H9 (cell line): ENCODE results near the gene RC3H1. TPM values are rescaled to one million over a fixed set of nuclear protein-coding genes. Genes with fewer than 3 reads are reported as not detected.

Experiments used
- DNase-seq: peaks from one replicate; pipeline ENCODE4 v3.0.0-alpha.2; 2017
- H2AFZ ChIP-seq: one replicate; pipeline ENCODE4 v1.6.1; 2013; ENCODE audit warnings: mild to moderate bottlenecking, low read length, control low read depth, moderate library complexity
- H2AK5ac ChIP-seq: 2 replicates; pipeline ENCODE4 v1.6.1; 2013; ENCODE audit warnings: low read length, control low read depth, mixed read lengths; ENCODE audit not compliant: insufficient read length
- H2BK120ac ChIP-seq: one replicate; pipeline ENCODE4 v1.6.1; 2013; ENCODE audit warnings: low read depth, mild to moderate bottlenecking, low read length, control low read depth, inconsistent platforms; ENCODE audit not compliant: poor library complexity, severe bottlenecking
- H2BK12ac ChIP-seq: 2 replicates; pipeline ENCODE4 v1.6.1; 2013; ENCODE audit warnings: low read length, control low read depth, mixed read lengths, low read depth; ENCODE audit not compliant: insufficient read length
- H2BK15ac ChIP-seq: 2 replicates; pipeline ENCODE4 v1.6.1; 2013; ENCODE audit warnings: low read depth, low read length, control low read depth
- H2BK20ac ChIP-seq: one replicate; pipeline ENCODE4 v1.6.1; 2013; ENCODE audit warnings: low read depth, mild to moderate bottlenecking, low read length, control low read depth, inconsistent platforms; ENCODE audit not compliant: poor library complexity, severe bottlenecking
- H2BK5ac ChIP-seq: 2 replicates; pipeline ENCODE4 v1.6.1; 2013; ENCODE audit warnings: low read length, control low read depth, mixed read lengths; ENCODE audit not compliant: insufficient read length
- H3K14ac ChIP-seq: 2 replicates; pipeline ENCODE4 v1.6.1; 2013; ENCODE audit warnings: low read length, control low read depth; ENCODE audit not compliant: insufficient read depth
- H3K18ac ChIP-seq: 2 replicates; pipeline ENCODE4 v1.6.1; 2013; ENCODE audit warnings: low read depth, mild to moderate bottlenecking, mixed read lengths, low read length, control low read depth; ENCODE audit not compliant: insufficient read length
- H3K23ac ChIP-seq: 2 replicates; pipeline ENCODE4 v1.6.1; 2013; ENCODE audit warnings: low read length, control low read depth, mixed read lengths, low read depth; ENCODE audit not compliant: insufficient read length
- H3K23me2 ChIP-seq: 2 replicates; pipeline ENCODE4 v1.6.1; 2013; ENCODE audit warnings: low read depth, mild to moderate bottlenecking, mixed read lengths, low read length, control low read depth; ENCODE audit not compliant: insufficient read length, poor library complexity, severe bottlenecking
- H3K27ac ChIP-seq: 2 replicates; pipeline ENCODE4 v1.5.1; 2013; ENCODE audit warnings: low read length, control low read depth, mixed read lengths, low read depth; ENCODE audit not compliant: insufficient read length
- H3K27me3 ChIP-seq: 2 replicates; pipeline ENCODE4 v1.6.1; 2013; ENCODE audit warnings: low read length, control low read depth, inconsistent platforms; ENCODE audit not compliant: insufficient read depth
- H3K4ac ChIP-seq: 2 replicates; pipeline ENCODE4 v1.6.1; 2013; ENCODE audit warnings: low read depth, mild to moderate bottlenecking, control low read depth, inconsistent platforms, low read length, moderate library complexity
- H3K4me1 ChIP-seq: 2 replicates; pipeline ENCODE4 v1.6.1; 2013; ENCODE audit warnings: low read length, control low read depth, inconsistent platforms; ENCODE audit not compliant: insufficient read depth
- H3K4me2 ChIP-seq: 2 replicates; pipeline ENCODE4 v1.6.1; 2013; ENCODE audit warnings: low read length, control low read depth, mixed read lengths; ENCODE audit not compliant: insufficient read length, insufficient read depth
- H3K56ac ChIP-seq: 2 replicates; pipeline ENCODE4 v1.6.1; 2013; ENCODE audit warnings: low read depth, mild to moderate bottlenecking, mixed read lengths, low read length, control low read depth; ENCODE audit not compliant: insufficient read length
- H3K79me1 ChIP-seq: 2 replicates; pipeline ENCODE4 v1.6.1; 2013; ENCODE audit warnings: low read depth, mild to moderate bottlenecking, moderate library complexity, low read length, control low read depth, inconsistent platforms; ENCODE audit not compliant: insufficient read depth, poor library complexity, severe bottlenecking
- H3K79me2 ChIP-seq: 2 replicates; pipeline ENCODE4 v1.6.1; 2013; ENCODE audit warnings: low read length, control low read depth, inconsistent platforms; ENCODE audit not compliant: insufficient read depth
- H3K9ac ChIP-seq: 2 replicates; pipeline ENCODE4 v1.6.1; 2013; ENCODE audit warnings: low read length, control low read depth, mixed read lengths; ENCODE audit not compliant: insufficient read length; ENCODE audit errors: extremely low read depth
- H3K9me3 ChIP-seq: one replicate; pipeline ENCODE4 v1.6.1; 2013; ENCODE audit warnings: low read depth, low read length, inconsistent platforms; ENCODE audit not compliant: control insufficient read depth
- H3T11ph ChIP-seq: one replicate; pipeline ENCODE4 v1.6.1; 2013; ENCODE audit warnings: mild to moderate bottlenecking, low read length, control low read depth, inconsistent platforms
- H4K20me1 ChIP-seq: one replicate; pipeline ENCODE4 v1.6.1; 2013; ENCODE audit not compliant: control insufficient read depth, insufficient read length, insufficient read depth
- H4K5ac ChIP-seq: 2 replicates; pipeline ENCODE4 v1.6.1; 2013; ENCODE audit warnings: low read depth, mild to moderate bottlenecking, mixed read lengths, low read length, control low read depth; ENCODE audit not compliant: insufficient read length
- H4K8ac ChIP-seq: replicated peaks from 2 replicates; pipeline ENCODE4 v1.6.1; 2013; ENCODE audit warnings: low read length, control low read depth, mixed read lengths, low read depth; ENCODE audit not compliant: insufficient read length
- H4K91ac ChIP-seq: 2 replicates; pipeline ENCODE4 v1.6.1; 2013; ENCODE audit warnings: low read depth, mild to moderate bottlenecking, moderate library complexity, mixed read lengths, low read length, control low read depth; ENCODE audit not compliant: insufficient read length
- H3K27ac Mint-ChIP-seq, 3 experiments: 2 replicates in 2 of 3; 3 replicates in 1 of 3; pipeline ENCODE4 v1.8.0; 2020 to 2021; ENCODE audit warnings: mixed read lengths in 3 of 3, mild to moderate bottlenecking in 1 of 3, moderate library complexity in 1 of 3
- H3K27me3 Mint-ChIP-seq: 2 replicates; pipeline ENCODE4 v1.8.0; 2021; ENCODE audit warnings: low read depth, mild to moderate bottlenecking, moderate library complexity, mixed read lengths
- H3K36me3 Mint-ChIP-seq, 3 experiments: 2 replicates in 2 of 3; 3 replicates in 1 of 3; pipeline ENCODE4 v1.8.0; 2020 to 2021; ENCODE audit warnings: low read depth in 3 of 3, mixed read lengths in 3 of 3; ENCODE audit not compliant: insufficient read depth in 1 of 3
- H3K4me1 Mint-ChIP-seq, 2 experiments: 2 replicates each; pipeline ENCODE4 v1.8.0; 2020; ENCODE audit warnings: mixed read lengths in 2 of 2
- H3K4me3 Mint-ChIP-seq, 2 experiments: 2 replicates in 1 of 2; 3 replicates in 1 of 2; pipeline ENCODE4 v1.8.0; 2020 to 2021; ENCODE audit warnings: mild to moderate bottlenecking in 2 of 2, mixed read lengths in 2 of 2, moderate library complexity in 1 of 2
- H3K9me3 Mint-ChIP-seq, 2 experiments: 2 replicates in 1 of 2; 3 replicates in 1 of 2; pipeline ENCODE4 v1.8.0; 2020; ENCODE audit warnings: mild to moderate bottlenecking in 2 of 2, mixed read lengths in 2 of 2, moderate library complexity in 1 of 2
- WGBS: extraction: QIAGEN DNeasy Blood & Tissue Kit; methylation state at CpG from one replicate; pipeline ENCODE4 v1.1.7; 2013; ENCODE audit warnings: missing lambda C conversion rate, low lambda C conversion rate, mixed read lengths; ENCODE audit not compliant: insufficient read length; ENCODE audit errors: extremely low coverage; 5-methylcytosine and 5-hydroxymethylcytosine counted together
- total RNA-seq: library from RNA; stranded (reverse); gene quantifications from 2 replicates; pipeline ENCODE4 v1.2.1, GENCODE V29; 2021
- TF ChIP-seq, protein P1 (sequence below): fragments of 200-600 bp; sonication (generic); conservative IDR thresholded peaks from 3 replicates; pipeline ENCODE4 v1.8.0; 2021; ENCODE audit warnings: antibody characterized with exemption, mild to moderate bottlenecking

The RC3H1 gene
- total RNA-seq, 1 experiment from 2014 or later = 36.1 TPM

DNA sequence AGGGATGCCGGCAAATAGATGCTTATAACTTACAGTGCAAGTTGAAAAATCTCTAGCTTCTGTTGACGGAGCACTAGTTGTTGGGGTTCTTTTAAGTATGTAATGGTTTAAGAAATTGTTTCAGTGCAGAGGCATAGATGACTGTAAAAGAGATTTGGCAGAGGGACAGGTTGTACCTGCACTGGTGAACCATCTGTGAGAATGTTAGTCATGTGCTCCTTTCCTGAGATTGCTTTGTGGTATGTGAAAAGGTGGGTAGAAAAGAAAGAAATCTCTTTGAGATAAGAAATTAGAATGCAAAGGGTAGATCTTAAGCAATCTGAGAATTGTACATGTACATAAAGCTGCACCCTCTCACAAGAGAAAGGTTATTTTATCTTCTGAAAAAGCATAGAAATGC lies 134.5 kb downstream of the RC3H1 start:
- Histone ChIP-seq H2BK5ac (no peak overlapping the region), H2BK12ac (no peak overlapping the region), H3T11ph (no peak overlapping the region), H3K9ac (no peak overlapping the region), H3K9me3 (no peaks in the 10 kb centered on the region), H3K27me3 (no peaks in the 10 kb centered on the region), H3K27ac (no peak overlapping the region), H3K4me1 (peaks cover 6% of the 10 kb centered on the region; the same call in 1 of the 2 replicates), H2BK120ac (no peak overlapping the region), H3K56ac (no peak overlapping the region), H4K5ac (no peak overlapping the region), H2AK5ac (no peak overlapping the region), H2BK15ac (no peak overlapping the region), H3K23ac (no peak overlapping the region), H2BK20ac (no peak overlapping the region), H4K8ac (no peak overlapping the region), H3K79me1 (no peaks in the 10 kb centered on the region), H3K4me2 (no peak overlapping the region), H4K20me1 (no peaks in the 10 kb centered on the region), H3K14ac (no peak overlapping the region), H3K79me2 (no peaks in the 10 kb centered on the region; the same call in 1 of the 2 replicates), H3K4ac (no peak overlapping the region), H3K23me2 (no peaks in the 10 kb centered on the region), H4K91ac (no peak overlapping the region), H2AFZ (no peak overlapping the region), H3K18ac (no peak overlapping the region)
- H3K4me1 Mint-ChIP-seq = peaks cover 16 to 20% of the 10 kb centered on the region in 2 experiments
- peaks cover 10 to 19% (median 13%) of the 10 kb centered on the region in 3 experiments; a peak in 6 of 7 replicates for H3K36me3 Mint-ChIP-seq
- no peak overlapping the region for H3K4me3 Mint-ChIP-seq
- no CpG with 5 or more reads among the region's 2 CpGs for WGBS
- peak overlapping the region in 1 of 3 experiments; percentile 28; a peak in 1 of 7 replicates for H3K27ac Mint-ChIP-seq
- TF ChIP-seq, protein P1, sequence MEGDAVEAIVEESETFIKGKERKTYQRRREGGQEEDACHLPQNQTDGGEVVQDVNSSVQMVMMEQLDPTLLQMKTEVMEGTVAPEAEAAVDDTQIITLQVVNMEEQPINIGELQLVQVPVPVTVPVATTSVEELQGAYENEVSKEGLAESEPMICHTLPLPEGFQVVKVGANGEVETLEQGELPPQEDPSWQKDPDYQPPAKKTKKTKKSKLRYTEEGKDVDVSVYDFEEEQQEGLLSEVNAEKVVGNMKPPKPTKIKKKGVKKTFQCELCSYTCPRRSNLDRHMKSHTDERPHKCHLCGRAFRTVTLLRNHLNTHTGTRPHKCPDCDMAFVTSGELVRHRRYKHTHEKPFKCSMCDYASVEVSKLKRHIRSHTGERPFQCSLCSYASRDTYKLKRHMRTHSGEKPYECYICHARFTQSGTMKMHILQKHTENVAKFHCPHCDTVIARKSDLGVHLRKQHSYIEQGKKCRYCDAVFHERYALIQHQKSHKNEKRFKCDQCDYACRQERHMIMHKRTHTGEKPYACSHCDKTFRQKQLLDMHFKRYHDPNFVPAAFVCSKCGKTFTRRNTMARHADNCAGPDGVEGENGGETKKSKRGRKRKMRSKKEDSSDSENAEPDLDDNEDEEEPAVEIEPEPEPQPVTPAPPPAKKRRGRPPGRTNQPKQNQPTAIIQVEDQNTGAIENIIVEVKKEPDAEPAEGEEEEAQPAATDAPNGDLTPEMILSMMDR = no peak
- no peak for DNase-seq
- H3K27me3 Mint-ChIP-seq = no peaks in the 10 kb centered on the region
- no peaks in the 10 kb centered on the region for H3K9me3 Mint-ChIP-seq
